K562 (cell line): ENCODE data around the gene DGKE. TPM values are rescaled to one million over a fixed set of nuclear protein-coding genes. Genes with fewer than 3 reads are reported as not detected.

Experiments
- ATAC-seq: fragments of 200-7000 bp; cut with Tn5 transposase; 3 replicates; pipeline ENCODE4 v1.9.1; 2020; ENCODE audit warnings: moderate library complexity
- BruUV-seq: library from RNA; stranded (reverse); fragments of 400-500 nt; replicated peaks from 2 replicates; lab custom pipeline; 2021; lab: Mats Ljungman, UMichigan
- CTCF ChIA-PET: fragments of 300-600 bp; formaldehyde crosslinking; extraction: SDS; loops from one replicate; lab custom pipeline; 2021; ENCODE audit warnings: low intra/inter-chr PET ratio; lab: Yijun Ruan, JAX
- POLR2A ChIA-PET: fragments of 300-600, 350-650 bp; sonication (Branson Sonifier 250); formaldehyde crosslinking; extraction: SDS; loops from one replicate; lab custom pipeline; 2021; ENCODE audit warnings: antibody characterized with exemption, inconsistent platforms; lab: Yijun Ruan, JAX
- DNase-seq, 4 experiments: peaks; one replicate each; pipeline versions ENCODE4 v3.0.0 to v3.0.0-alpha.2; 2011 to 2018; ENCODE audit warnings: low spot score in 3 of 4, mixed read lengths in 3 of 4; ENCODE audit errors: extremely low read depth in 1 of 4
- FAIRE-seq: peaks from 2 replicates; lab custom pipeline; 2011; peaks lifted over from hg19 to GRCh38; lab: Jason Lieb, UNC
- H2AFZ ChIP-seq: 2 replicates; pipeline ENCODE4 v1.6.0; 2011; ENCODE audit warnings: low read depth, low read length, control low read depth, inconsistent platforms
- H3K27ac ChIP-seq: fragments of 200-600 bp; 3 replicates; pipeline ENCODE4 v1.8.0; 2011; ENCODE audit warnings: low read depth, mild to moderate bottlenecking, control low read depth, inconsistent platforms, low read length, moderate library complexity, mixed read lengths; ENCODE audit errors: extremely low read depth
- H3K27me3 ChIP-seq, 2 experiments: fragments of 300-600 bp in 1 of 2; 2 replicates in 1 of 2; 3 replicates in 1 of 2; pipeline versions ENCODE4 v1.6.0 to v1.8.0; 2011; ENCODE audit warnings: inconsistent platforms in 2 of 2, low read length in 2 of 2, mild to moderate bottlenecking in 1 of 2, mixed read lengths in 1 of 2, moderate library complexity in 1 of 2; ENCODE audit not compliant: control insufficient read depth in 2 of 2, insufficient read depth in 2 of 2
- H3K36me3 ChIP-seq: fragments of 300-600 bp; 3 replicates; pipeline ENCODE4 v1.8.0; 2011; ENCODE audit warnings: mild to moderate bottlenecking, low read length, inconsistent platforms; ENCODE audit not compliant: control insufficient read depth, insufficient read depth
- H3K4me1 ChIP-seq, 2 experiments: fragments of 200-600 bp in 1 of 2; replicated peaks in 1 of 2; 2 replicates in 1 of 2; 3 replicates in 1 of 2; pipeline versions ENCODE4 v1.5.1 to v1.8.0; 2011; ENCODE audit warnings: inconsistent platforms in 2 of 2, low read length in 2 of 2, mild to moderate bottlenecking in 1 of 2, mixed read lengths in 1 of 2, moderate library complexity in 1 of 2; ENCODE audit not compliant: control insufficient read depth in 2 of 2, insufficient read depth in 2 of 2
- H3K4me2 ChIP-seq: 2 replicates; pipeline ENCODE4 v1.6.1; 2011; ENCODE audit warnings: low read length, control low read depth, inconsistent platforms, mixed read lengths; ENCODE audit not compliant: insufficient read depth
- H3K4me3 ChIP-seq: fragments of 200-600 bp; sonication (generic), shearing (Covaris generic); 2 replicates; pipeline ENCODE4 v1.5.1; 2016; ENCODE audit warnings: control low read depth, inconsistent platforms
- H3K79me2 ChIP-seq: fragments of 200-600 bp; 3 replicates; pipeline ENCODE4 v1.8.0; 2011; ENCODE audit warnings: low read length, inconsistent platforms; ENCODE audit not compliant: control insufficient read depth, insufficient read depth
- H3K9ac ChIP-seq, 2 experiments: 2 replicates each; pipeline versions ENCODE4 v1.6.0 to v1.6.1; 2011; ENCODE audit warnings: low read depth in 2 of 2, low read length in 2 of 2, control low read depth in 1 of 2, inconsistent platforms in 1 of 2, mild to moderate bottlenecking in 1 of 2, mixed read lengths in 1 of 2; ENCODE audit not compliant: insufficient read depth in 1 of 2
- H3K9me1 ChIP-seq: one replicate; pipeline ENCODE4 v1.6.0; 2011; ENCODE audit warnings: inconsistent platforms, mild to moderate bottlenecking, low read length, moderate library complexity; ENCODE audit not compliant: control insufficient read depth, insufficient read depth
- H3K9me3 ChIP-seq: replicated peaks from 2 replicates; pipeline ENCODE4 v1.5.1; 2011; ENCODE audit warnings: low read depth, low read length, inconsistent platforms; ENCODE audit not compliant: control insufficient read depth, insufficient read depth
- H4K20me1 ChIP-seq: replicated peaks from 2 replicates; pipeline ENCODE4 v1.6.1; 2011; ENCODE audit warnings: low read length, inconsistent platforms, mixed read lengths; ENCODE audit not compliant: control insufficient read depth, insufficient read depth
- ATF6 ChIP-seq: sonication (generic); formaldehyde crosslinking; IDR thresholded peaks from 2 replicates; pipeline ENCODE4 v1.4.0; 2020; ENCODE audit warnings: mild to moderate bottlenecking, missing genetic modification reagents
- CBFA2T2 ChIP-seq: fragments of 450-650 bp; conservative IDR thresholded peaks from 2 replicates; pipeline ENCODE4 v1.6.1; 2017; ENCODE audit warnings: mild to moderate bottlenecking
- CHD2 ChIP-seq: IDR thresholded peaks from 2 replicates; pipeline ENCODE4 v1.6.1; 2011; ENCODE audit warnings: low read depth, low read length
- JUNB ChIP-seq: fragments of 450-650 bp; formaldehyde crosslinking; conservative IDR thresholded peaks from 2 replicates; pipeline ENCODE4 v1.4.0; 2020; ENCODE audit warnings: mild to moderate bottlenecking
- POU5F1 ChIP-seq: fragments of 150-350 bp; IDR thresholded peaks from 2 replicates; pipeline ENCODE4 v1.6.1; 2014; ENCODE audit warnings: borderline replicate concordance, low read length, low read depth, mild to moderate bottlenecking; ENCODE audit not compliant: partially characterized antibody
- TAF15 ChIP-seq: fragments of 200-400 bp; formaldehyde crosslinking; IDR thresholded peaks from 2 replicates; pipeline ENCODE4 v1.6.1; 2017; ENCODE audit warnings: mild to moderate bottlenecking, low read depth, low read length, moderate library complexity
- TARDBP ChIP-seq: fragments of 450-650 bp; IDR thresholded peaks from 2 replicates; pipeline ENCODE4 v1.6.1; 2016
- ZBTB9 ChIP-seq: fragments of 450-650 bp; formaldehyde crosslinking; IDR thresholded peaks from 2 replicates; pipeline ENCODE4 v1.4.0; 2020; ENCODE audit warnings: mild to moderate bottlenecking, moderate library complexity
- ZNF311 ChIP-seq: fragments of 250-450 bp; sonication (Bioruptor Pico); IDR thresholded peaks from 2 replicates; pipeline ENCODE4 v1.4.0; 2020; ENCODE audit warnings: mild to moderate bottlenecking, moderate library complexity
- ZNF318 ChIP-seq, 2 experiments: fragments of 450-650 bp; IDR thresholded peaks; 2 replicates each; pipeline ENCODE4 v1.6.1; 2016; ENCODE audit warnings: mild to moderate bottlenecking in 2 of 2, borderline replicate concordance in 1 of 2, low read depth in 1 of 2, moderate library complexity in 1 of 2
- WGBS: fragments of 100-300 bp; shearing (Covaris generic); methylation state at CpG from one replicate; pipeline ENCODE4 v1.1.6; 2016; ENCODE audit warnings: low coverage, mixed read lengths; ENCODE audit not compliant: insufficient coverage; ENCODE audit errors: missing lambda C conversion rate; 5-methylcytosine and 5-hydroxymethylcytosine counted together
- in situ Hi-C: fragments of 300-500 bp; cut with MboI; formaldehyde crosslinking; loops from 4 replicates; pipeline ENCODE4 v1.15.0; 2018; ENCODE audit warnings: inconsistent platforms, mixed read lengths
- intact Hi-C: fragments of 100-400 bp; cut with micrococcal nuclease; formaldehyde crosslinking; loops from 2 replicates; pipeline ENCODE4 v1.14.2; 2022
- polyA plus RNA-seq, 8 experiments: library from polyadenylated mRNA; depleted of rRNA in 4 of 8; stranded (reverse) in 5 of 8; unstranded in 3 of 8; fragments of >200 nt; fragmentation: Nextera tagmentation in 2 of 8; fragmentation: Illumina TruSeq in 1 of 8; extraction: Ambion mirVana in 2 of 8; extraction: Trizol in 1 of 8; gene quantifications; 2 replicates each; pipeline versions ENCODE4 v1.2.1 to v1.2.3, GENCODE V29; 2011 to 2014; ENCODE audit warnings: inconsistent platforms in 1 of 8, missing spikeins in 1 of 8
- total RNA-seq, 7 experiments: library from RNA; depleted of rRNA in 6 of 7; stranded (reverse); fragments of >200 nt in 6 of 7; fragmentation: Illumina TruSeq in 2 of 7; extraction: Trizol in 2 of 7; gene quantifications; 2 replicates each; pipeline versions ENCODE4 v1.2.1 to v1.2.3, GENCODE V29; 2011 to 2021; ENCODE audit warnings: low replicate concordance in 1 of 7

The DGKE gene
- total and polyA plus RNA-seq, 9 of the 15 experiments (the other 6 are each of a cell fraction or from before 2014, with no cell fraction given) = 1.3 to 9.9 (median 5.9) TPM

GRCh38 chr17:56892333-56892732, 58.4 kb downstream of the DGKE start:
- peaks cover 5% of the 10 kb centered on the region for H3K9me1 ChIP-seq
- no peaks in the 10 kb centered on the region for H3K4me1 ChIP-seq
- DNase-seq (no peak), ATAC-seq (no peak), FAIRE-seq (no peak)
- intact Hi-C loops (loop anchor here (5.0 kb wide), 1 partner anchor 50 kb away; no protein-coding TSS in a partner anchor), in situ Hi-C loops (no loop called here)
- no peak overlapping the region for H3K4me3 ChIP-seq
- ChIA-PET POLR2A (interaction anchor here (0.7 to 1.0 kb wide), 2 partner anchors 12 to 21 kb away, joined by 4 read pairs; no protein-coding TSS in a partner anchor), CTCF (interaction anchor here (1.6 kb wide), 1 partner anchor 47 kb away, joined by 6 read pairs; no protein-coding TSS in a partner anchor)
- WGBS = 82% methylated on average over 1 of the region's 1 CpG
- H3K36me3 ChIP-seq = peaks cover 82% of the 10 kb centered on the region
- no TSS peak for BruUV-seq
- no peak overlapping the region for H3K27ac ChIP-seq
- H3K9ac ChIP-seq = no peak overlapping the region
- H3K27me3 ChIP-seq = no peaks in the 10 kb centered on the region
- H2AFZ ChIP-seq = no peak overlapping the region
- H3K9me3 ChIP-seq = no peaks in the 10 kb centered on the region
- H4K20me1 ChIP-seq = no peaks in the 10 kb centered on the region; the same call in 1 of the 2 replicates
- no peaks in the 10 kb centered on the region for H3K79me2 ChIP-seq
- no peak overlapping the region for H3K4me2 ChIP-seq
- TF ChIP-seq ATF6 (no peak), ZBTB9 (CRISPR knock-in tag) (no peak), CHD2 (no peak), CBFA2T2 (no peak), TAF15 (no peak), JUNB (CRISPR knock-in tag) (no peak), POU5F1 (no peak), ZNF318 (IDR thresholded peaks at IDR 0.05; ENCODE audit: borderline replicate concordance in 1 of 2, low read depth in 1 of 2) (no peak), ZNF311 (CRISPR knock-in tag) (no peak), TARDBP (no peak)
